ENCODE measurements around the gene CENPF. TPM values are rescaled to one million over a fixed set of nuclear protein-coding genes. Genes with fewer than 3 reads are reported as not detected.

Gene CENPF
- total RNA-seq, 2 experiments from 2014 or later = 102 to 107 TPM

GRCh38 chr1:214685906-214686305 lies 82.9 kb downstream of the CENPF start:
- Mint-ChIP-seq H3K9me3 (ENCODE audit: low read depth) (no peaks in the 10 kb centered on the region), H3K4me1 (no peaks in the 10 kb centered on the region), H3K27ac (no peak overlapping the region), H3K27me3 (peaks cover 3% of the 10 kb centered on the region), H3K4me3 (no peak overlapping the region), H3K36me3 (ENCODE audit: low read depth) (no peaks in the 10 kb centered on the region)
- intact Hi-C loops (cut with DNase I, micrococcal nuclease) = no loop called here
- POLR2A ChIA-PET = no interaction called here
- DNase-seq = no peak
- ATAC-seq = no peak
- CTCF ChIA-PET = interaction anchor here (0.5 kb wide), 1 partner anchor 843 kb away, joined by 3 read pairs; no protein-coding TSS in a partner anchor

- Mint-ChIP-seq H3K4me1 (no peaks in the 10 kb centered on the region), H3K9me3 (ENCODE audit: low read depth) (no peaks in the 10 kb centered on the region), H3K36me3 (ENCODE audit: low read depth) (no peaks in the 10 kb centered on the region), H3K4me3 (no peak overlapping the region), H3K27me3 (peaks cover 3% of the 10 kb centered on the region), H3K27ac (no peak overlapping the region)
- intact Hi-C loops (cut with DNase I, micrococcal nuclease) = no loop called here
- DNase-seq = no peak
- POLR2A ChIA-PET = no interaction called here
- CTCF ChIA-PET = interaction anchor here (0.5 kb wide), 1 partner anchor 842 kb away, joined by 3 read pairs; no protein-coding TSS in a partner anchor
- ATAC-seq = no peak
Observed at GRCh38 chr1:214686497-214686896, 83.5 kb downstream of the CENPF start.

- no peak overlapping the region for H3K4me3 Mint-ChIP-seq
- H3K36me3 Mint-ChIP-seq (ENCODE audit: low read depth) = no peaks in the 10 kb centered on the region
- H3K27ac Mint-ChIP-seq = no peak overlapping the region
- CTCF ChIA-PET = interaction anchor here (0.6 kb wide), 1 partner anchor 447 kb away, joined by 4 read pairs; no protein-coding TSS in a partner anchor
- POLR2A ChIA-PET = no interaction called here
- no peaks in the 10 kb centered on the region for H3K4me1 Mint-ChIP-seq
- no peak for DNase-seq
- intact Hi-C loops (cut with DNase I, micrococcal nuclease) = no loop called here
- no peaks in the 10 kb centered on the region for H3K9me3 Mint-ChIP-seq (ENCODE audit: low read depth)
- peaks cover 3% of the 10 kb centered on the region for H3K27me3 Mint-ChIP-seq
- ATAC-seq = no peak
Observed at GRCh38 chr1:214688891-214689290, 85.9 kb downstream of the CENPF start.

- Mint-ChIP-seq H3K4me1 (no peaks in the 10 kb centered on the region), H3K9me3 (ENCODE audit: low read depth) (no peaks in the 10 kb centered on the region), H3K27ac (no peak overlapping the region), H3K27me3 (no peaks in the 10 kb centered on the region), H3K4me3 (no peak overlapping the region), H3K36me3 (ENCODE audit: low read depth) (no peaks in the 10 kb centered on the region)
- ChIA-PET CTCF (no interaction called here), POLR2A (no interaction called here)
- ATAC-seq (no peak), DNase-seq (no peak)
- intact Hi-C loops (cut with DNase I, micrococcal nuclease) = no loop called here
Observed at GRCh38 chr1:214694769-214695168, 91.8 kb downstream of the CENPF start.

GRCh38 chr1:214698559-214698958 lies 95.6 kb downstream of the CENPF start:
- Mint-ChIP-seq H3K27me3 (no peaks in the 10 kb centered on the region), H3K36me3 (ENCODE audit: low read depth) (no peaks in the 10 kb centered on the region), H3K27ac (no peak overlapping the region), H3K4me1 (no peaks in the 10 kb centered on the region), H3K9me3 (ENCODE audit: low read depth) (no peaks in the 10 kb centered on the region), H3K4me3 (no peak overlapping the region)
- ChIA-PET CTCF (no interaction called here), POLR2A (no interaction called here)
- intact Hi-C loops (cut with DNase I, micrococcal nuclease) = no loop called here
- ATAC-seq (no peak), DNase-seq (no peak)

GRCh38 chr1:214700437-214700836 lies 97.4 kb downstream of the CENPF start:
- POLR2A ChIA-PET = no interaction called here

GRCh38 chr1:214702556-214702955 lies 99.6 kb downstream of the CENPF start:
- no peak overlapping the region for H3K4me3 Mint-ChIP-seq
- no peaks in the 10 kb centered on the region for H3K4me1 Mint-ChIP-seq
- no peak overlapping the region for H3K27ac Mint-ChIP-seq
- no peaks in the 10 kb centered on the region for H3K27me3 Mint-ChIP-seq
- ChIA-PET CTCF (no interaction called here), POLR2A (no interaction called here)
- H3K36me3 Mint-ChIP-seq (ENCODE audit: low read depth) = no peaks in the 10 kb centered on the region
- intact Hi-C loops (cut with DNase I, micrococcal nuclease) = no loop called here
- ATAC-seq (no peak), DNase-seq (no peak)
- H3K9me3 Mint-ChIP-seq (ENCODE audit: low read depth) = peaks cover 10% of the 10 kb centered on the region

More at GRCh38 chr1:214700437-214700836, 97.4 kb downstream of the CENPF start:
- no peak overlapping the region for H3K27ac Mint-ChIP-seq
- no peaks in the 10 kb centered on the region for H3K27me3 Mint-ChIP-seq
- intact Hi-C loops (cut with DNase I, micrococcal nuclease) = no loop called here
- ATAC-seq (no peak), DNase-seq (no peak)
- H3K36me3 Mint-ChIP-seq (ENCODE audit: low read depth) = no peaks in the 10 kb centered on the region
- CTCF ChIA-PET = no interaction called here
- peaks cover 3% of the 10 kb centered on the region for H3K9me3 Mint-ChIP-seq (ENCODE audit: low read depth)
- H3K4me1 Mint-ChIP-seq = no peaks in the 10 kb centered on the region
- H3K4me3 Mint-ChIP-seq = no peak overlapping the region

GRCh38 chr1:214707306-214708087 lies 104.5 kb downstream of the CENPF start:
- POLR2A ChIA-PET = no interaction called here
- no peaks in the 10 kb centered on the region for H3K4me1 Mint-ChIP-seq

GRCh38 chr1:214708321-214708955 lies 105.4 kb downstream of the CENPF start:
- ChIA-PET CTCF (interaction anchor here (0.6 kb wide), 1 partner anchor 17 kb away, joined by 3 read pairs; no protein-coding TSS in a partner anchor), POLR2A (interaction anchor here (0.7 kb wide), 1 partner anchor 281 kb away, joined by 3 read pairs; no protein-coding TSS in a partner anchor)

More at GRCh38 chr1:214707306-214708087, 104.5 kb downstream of the CENPF start:
- ATAC-seq (no peak), DNase-seq (no peak)
- Mint-ChIP-seq H3K9me3 (ENCODE audit: low read depth) (peaks cover 10% of the 10 kb centered on the region), H3K27me3 (no peaks in the 10 kb centered on the region), H3K36me3 (ENCODE audit: low read depth) (no peaks in the 10 kb centered on the region), H3K27ac (no peak overlapping the region), H3K4me3 (no peak overlapping the region)
- CTCF ChIA-PET = no interaction called here
- intact Hi-C loops (cut with DNase I, micrococcal nuclease) = no loop called here

GRCh38 chr1:214709241-214709640 lies 106.2 kb downstream of the CENPF start:
- peaks cover 10% of the 10 kb centered on the region for H3K9me3 Mint-ChIP-seq (ENCODE audit: low read depth)
- H3K36me3 Mint-ChIP-seq (ENCODE audit: low read depth) = no peaks in the 10 kb centered on the region
- no peak overlapping the region for H3K27ac Mint-ChIP-seq
- intact Hi-C loops (cut with DNase I, micrococcal nuclease) = no loop called here
- ChIA-PET CTCF (no interaction called here), POLR2A (interaction anchor here (0.7 kb wide), 1 partner anchor 282 kb away, joined by 3 read pairs; no protein-coding TSS in a partner anchor)
- H3K4me1 Mint-ChIP-seq = no peaks in the 10 kb centered on the region
- ATAC-seq (no peak), DNase-seq (no peak)
- no peak overlapping the region for H3K4me3 Mint-ChIP-seq
- no peaks in the 10 kb centered on the region for H3K27me3 Mint-ChIP-seq

More at GRCh38 chr1:214708321-214708955, 105.4 kb downstream of the CENPF start:
- Mint-ChIP-seq H3K27ac (no peak overlapping the region), H3K27me3 (no peaks in the 10 kb centered on the region), H3K4me1 (no peaks in the 10 kb centered on the region), H3K9me3 (ENCODE audit: low read depth) (peaks cover 10% of the 10 kb centered on the region), H3K36me3 (ENCODE audit: low read depth) (no peaks in the 10 kb centered on the region), H3K4me3 (no peak overlapping the region)
- DNase-seq (no peak), ATAC-seq (no peak)
- intact Hi-C loops (cut with DNase I, micrococcal nuclease) = no loop called here

GRCh38 chr1:214712737-214713136 lies 109.7 kb downstream of the CENPF start:
- no peak overlapping the region for H3K4me3 Mint-ChIP-seq
- DNase-seq (no peak), ATAC-seq (no peak)
- no peak overlapping the region for H3K27ac Mint-ChIP-seq
- H3K9me3 Mint-ChIP-seq (ENCODE audit: low read depth) = no peaks in the 10 kb centered on the region
- H3K36me3 Mint-ChIP-seq (ENCODE audit: low read depth) = no peaks in the 10 kb centered on the region
- no peaks in the 10 kb centered on the region for H3K4me1 Mint-ChIP-seq
- peaks cover 4% of the 10 kb centered on the region for H3K27me3 Mint-ChIP-seq
- intact Hi-C loops (cut with DNase I, micrococcal nuclease) = no loop called here
- POLR2A ChIA-PET = no interaction called here
- CTCF ChIA-PET = no interaction called here

Data from activated CD4-positive, alpha-beta T cell treated with anti-CD3 and anti-CD28 coated beads for 36 hours (primary cell).